GM12891 (cell line): Measurements from ENCODE around the gene LMLN.

Experiments
- POLR2A ChIP-seq: IDR thresholded peaks from 2 replicates; pipeline ENCODE4 v1.6.1; 2011; ENCODE audit warnings: low read depth, low read length, control low read depth
- POLR2AphosphoS5 ChIP-seq: IDR thresholded peaks from 2 replicates; pipeline ENCODE4 v1.6.1; 2011; ENCODE audit warnings: low read depth, low read length, control low read depth
- POU2F2 ChIP-seq: IDR thresholded peaks from 2 replicates; pipeline ENCODE4 v1.6.1; 2011; ENCODE audit warnings: low read depth, mild to moderate bottlenecking, control low read depth, low read length, moderate library complexity
- TAF1 ChIP-seq: IDR thresholded peaks from 2 replicates; pipeline ENCODE4 v1.6.1; 2011; ENCODE audit warnings: low read depth, low read length, control low read depth

GRCh38 chr3:197956626-197956988 lies 3.4 kb upstream of the LMLN start:
- peak; percentile 28; the same call in 1 of the 2 replicates for TF ChIP-seq POLR2A
- TF ChIP-seq TAF1 = no peak
- TF ChIP-seq POLR2AphosphoS5 = 0 out of 2 replicates have a peak, but pooled peaks have one; percentile 12
- TF ChIP-seq POU2F2 = 0 out of 2 replicates have a peak, but pooled peaks have one; percentile 29
